MM.1S (cell line): ENCODE data around the gene FGF14.
A peak's percentile ranks its signal among the peaks of the same experiment; 100 is the strongest.

Source experiments
- DNase-seq: peaks from one replicate; pipeline ENCODE4 v3.0.0-alpha.2; 2015
- H2AFZ ChIP-seq: fragments of 300-600 bp; sonication (generic); 2 replicates; pipeline ENCODE4 v1.6.0; 2016; ENCODE audit warnings: antibody characterized with exemption, low read length
- H3F3A ChIP-seq: fragments of 300-600 bp; sonication (generic); 2 replicates; pipeline ENCODE4 v1.6.1; 2016; ENCODE audit warnings: mild to moderate bottlenecking, antibody characterized with exemption, low read length, moderate library complexity, mixed read lengths; ENCODE audit not compliant: insufficient read depth
- H3K27ac ChIP-seq: fragments of 300-600 bp; sonication (generic); 2 replicates; pipeline ENCODE4 v1.5.1; 2016; ENCODE audit warnings: mild to moderate bottlenecking, low read length
- H3K27me3 ChIP-seq: fragments of 300-600 bp; sonication (generic); replicated peaks from 2 replicates; pipeline ENCODE4 v1.6.0; 2016; ENCODE audit warnings: low read length; ENCODE audit not compliant: insufficient read depth
- H3K36me3 ChIP-seq: fragments of 300-600 bp; sonication (generic); replicated peaks from 2 replicates; pipeline ENCODE4 v1.6.1; 2016; ENCODE audit warnings: mild to moderate bottlenecking, low read length, mixed read lengths; ENCODE audit not compliant: insufficient read depth
- H3K4me1 ChIP-seq: fragments of 300-600 bp; sonication (generic); 2 replicates; pipeline ENCODE4 v1.6.1; 2016; ENCODE audit warnings: low read length, mixed read lengths
- H3K4me2 ChIP-seq: fragments of 300-600 bp; sonication (generic); 2 replicates; pipeline ENCODE4 v1.6.0; 2016; ENCODE audit warnings: low read depth, low read length
- H3K4me3 ChIP-seq: fragments of 300-600 bp; sonication (generic); 2 replicates; pipeline ENCODE4 v1.5.1; 2016; ENCODE audit warnings: low read length, mixed read lengths
- H3K79me2 ChIP-seq: fragments of 300-600 bp; sonication (generic); 2 replicates; pipeline ENCODE4 v1.6.1; 2016; ENCODE audit warnings: mixed run types, low read length, mixed read lengths
- H3K9ac ChIP-seq: fragments of 300-600 bp; sonication (generic); 2 replicates; pipeline ENCODE4 v1.6.1; 2016; ENCODE audit warnings: low read length, mixed read lengths
- H3K9me2 ChIP-seq: fragments of 300-600 bp; sonication (generic); replicated peaks from 2 replicates; pipeline ENCODE4 v1.6.1; 2016; ENCODE audit warnings: mild to moderate bottlenecking, low read length, mixed read lengths; ENCODE audit not compliant: insufficient read depth
- H3K9me3 ChIP-seq: fragments of 300-600 bp; sonication (generic); replicated peaks from 2 replicates; pipeline ENCODE4 v1.6.1; 2016; ENCODE audit warnings: mild to moderate bottlenecking, low read length, mixed read lengths; ENCODE audit not compliant: insufficient read depth
- H4K20me1 ChIP-seq: fragments of 300-600 bp; sonication (generic); 2 replicates; pipeline ENCODE4 v1.6.1; 2016; ENCODE audit warnings: mild to moderate bottlenecking, low read length, moderate library complexity, mixed read lengths; ENCODE audit not compliant: insufficient read depth
- CTCF ChIP-seq: fragments of 300-600 bp; sonication (generic); IDR thresholded peaks from 2 replicates; pipeline ENCODE4 v1.5.1; 2016; ENCODE audit warnings: antibody characterized with exemption, low read length, mixed read lengths
- EZH2 ChIP-seq: fragments of 300-600 bp; sonication (generic); optimal IDR thresholded peaks from 2 replicates; pipeline ENCODE3; 2017; ENCODE audit warnings: low read depth, mild to moderate bottlenecking, antibody characterized with exemption, low read length, mixed read lengths
- EZH2phosphoT487 ChIP-seq: fragments of 300-600 bp; sonication (generic); IDR thresholded peaks from 2 replicates; pipeline ENCODE4 v1.6.1; 2018; ENCODE audit warnings: antibody characterized with exemption, low read length

Gene FGF14

GRCh38 chr13:101917833-101918661, 483.8 kb downstream of the FGF14 start:
- Histone ChIP-seq H3K27me3 (no peaks in the 10 kb centered on the region), H3K27ac (no peak overlapping the region), H3K4me1 (no peaks in the 10 kb centered on the region), H4K20me1 (no peaks in the 10 kb centered on the region), H3K9me3 (no peaks in the 10 kb centered on the region), H3K79me2 (no peaks in the 10 kb centered on the region), H3K4me3 (peak overlapping the region; percentile 9; the same call in 1 of the 2 replicates), H3K4me2 (peak overlapping the region; percentile 4; the same call in 1 of the 2 replicates), H3K9ac (no peak overlapping the region), H3K36me3 (no peaks in the 10 kb centered on the region), H2AFZ (no peak overlapping the region), H3K9me2 (no peaks in the 10 kb centered on the region), H3F3A (no peaks in the 10 kb centered on the region)
- DNase-seq: no peak
- no peak for TF ChIP-seq EZH2
- TF ChIP-seq EZH2phosphoT487: no peak

GRCh38 chr13:101917475-101917810, 484.4 kb downstream of the FGF14 start:
- Histone ChIP-seq H3K79me2 (no peaks in the 10 kb centered on the region), H3F3A (no peaks in the 10 kb centered on the region), H3K4me1 (no peaks in the 10 kb centered on the region), H3K36me3 (no peaks in the 10 kb centered on the region), H3K27me3 (no peaks in the 10 kb centered on the region), H3K9me2 (no peaks in the 10 kb centered on the region), H3K27ac (no peak overlapping the region), H2AFZ (no peak overlapping the region), H3K9me3 (no peaks in the 10 kb centered on the region), H3K4me2 (no peak overlapping the region; the same call in 1 of the 2 replicates), H3K4me3 (no peak overlapping the region), H3K9ac (no peak overlapping the region), H4K20me1 (no peaks in the 10 kb centered on the region)
- TF ChIP-seq CTCF: no peak
- TF ChIP-seq EZH2: no peak
- no peak for TF ChIP-seq EZH2phosphoT487
- DNase-seq: no peak

- H3K4me2 ChIP-seq: no peak overlapping the region
- H4K20me1 ChIP-seq: no peaks in the 10 kb centered on the region
- H3K79me2 ChIP-seq: no peaks in the 10 kb centered on the region
- TF ChIP-seq EZH2 (no peak), CTCF (no peak), EZH2phosphoT487 (no peak)
- no peaks in the 10 kb centered on the region for H3K9me2 ChIP-seq
- no peak overlapping the region for H3K4me3 ChIP-seq
- no peaks in the 10 kb centered on the region for H3K9me3 ChIP-seq
- no peak overlapping the region for H2AFZ ChIP-seq
- H3K27me3 ChIP-seq: no peaks in the 10 kb centered on the region
- DNase-seq: no peak
- no peak overlapping the region for H3K9ac ChIP-seq
- H3K4me1 ChIP-seq: no peaks in the 10 kb centered on the region
- no peaks in the 10 kb centered on the region for H3F3A ChIP-seq
- no peak overlapping the region for H3K27ac ChIP-seq
- no peaks in the 10 kb centered on the region for H3K36me3 ChIP-seq
Measured at GRCh38 chr13:101916775-101917474, 484.9 kb downstream of the FGF14 start.
